M059J (cell line): Measurements from ENCODE around the gene COBL. TPM values are rescaled to one million over a fixed set of nuclear protein-coding genes. Genes with fewer than 3 reads are reported as not detected.

Source experiments
- DNase-seq: peaks from one replicate; pipeline ENCODE4 v3.0.0-alpha.2; 2012; ENCODE audit warnings: low read depth
- total RNA-seq: library from RNA; depleted of rRNA; stranded (reverse); fragments of >200 nt; shearing (Covaris generic); gene quantifications from 2 replicates; pipeline ENCODE4 v1.2.3, GENCODE V29; 2014

The COBL gene
- total RNA-seq, 1 experiment from 2014 or later = 0.10 TPM

GRCh38 chr7:51079494-51079893 lies 237.1 kb downstream of the COBL start:
- no peak for DNase-seq

- DNase-seq = no peak
Measured at GRCh38 chr7:51078653-51079052, 238.0 kb downstream of the COBL start.

- DNase-seq = no peak
Measured at GRCh38 chr7:51077987-51078370, 238.6 kb downstream of the COBL start.

- DNase-seq = no peak
Measured at GRCh38 chr7:51077316-51077986, 239.2 kb downstream of the COBL start.

- DNase-seq = peak; percentile 30
Measured at GRCh38 chr7:51075681-51076580, 240.7 kb downstream of the COBL start.

- no peak for DNase-seq
Measured at GRCh38 chr7:51073171-51073570, 243.4 kb downstream of the COBL start.

GRCh38 chr7:51072281-51072680 lies 244.3 kb downstream of the COBL start:
- no peak for DNase-seq

- no peak for DNase-seq
Measured at GRCh38 chr7:51071427-51071826, 245.2 kb downstream of the COBL start.

- peak; percentile 82 for DNase-seq
Measured at GRCh38 chr7:51070151-51070550, 246.5 kb downstream of the COBL start.

- DNase-seq = peak; percentile 74
Measured at GRCh38 chr7:51069411-51070083, 247.1 kb downstream of the COBL start.

- no peak for DNase-seq
Measured at GRCh38 chr7:51068401-51068800, 248.2 kb downstream of the COBL start.

- DNase-seq = peak; percentile 72
Measured at GRCh38 chr7:51067757-51068156, 248.9 kb downstream of the COBL start.

- no peak for DNase-seq
Measured at GRCh38 chr7:51067258-51067657, 249.4 kb downstream of the COBL start.

GRCh38 chr7:51066405-51066882 lies 250.2 kb downstream of the COBL start:
- no peak for DNase-seq

- no peak for DNase-seq
Measured at GRCh38 chr7:51065766-51066165, 250.8 kb downstream of the COBL start.

- DNase-seq = no peak
Measured at GRCh38 chr7:51064688-51065087, 251.9 kb downstream of the COBL start.

- peak; percentile 45 for DNase-seq
Measured at GRCh38 chr7:51062222-51062987, 254.2 kb downstream of the COBL start.

GRCh38 chr7:51060536-51060935 lies 256.1 kb downstream of the COBL start:
- DNase-seq = no peak

- no peak for DNase-seq
Measured at GRCh38 chr7:51059504-51060142, 257.0 kb downstream of the COBL start.

- DNase-seq = no peak
Measured at GRCh38 chr7:51058764-51059163, 257.8 kb downstream of the COBL start.
